Body of pancreas (tissue), 4 donors: ENCODE results near the gene CD44.

Experiments used
- POLR2A ChIP-seq, 3 donors: fragments of 450-650 bp; IDR thresholded peaks; one replicate each; pipeline ENCODE4 v1.6.1; 2016; ENCODE audit warnings: antibody characterized with exemption in 3 of 3, mild to moderate bottlenecking in 2 of 3
- TF ChIP-seq, protein P1 (sequence below), 7 experiments: fragments of 450-650 bp in 4 of 7; fragments of 200-600 bp in 3 of 7; sonication (generic) in 3 of 7; IDR thresholded peaks; one replicate each; pipeline ENCODE4 v1.5.1; 2016 to 2019; ENCODE audit warnings: antibody characterized with exemption in 7 of 7

DNA sequence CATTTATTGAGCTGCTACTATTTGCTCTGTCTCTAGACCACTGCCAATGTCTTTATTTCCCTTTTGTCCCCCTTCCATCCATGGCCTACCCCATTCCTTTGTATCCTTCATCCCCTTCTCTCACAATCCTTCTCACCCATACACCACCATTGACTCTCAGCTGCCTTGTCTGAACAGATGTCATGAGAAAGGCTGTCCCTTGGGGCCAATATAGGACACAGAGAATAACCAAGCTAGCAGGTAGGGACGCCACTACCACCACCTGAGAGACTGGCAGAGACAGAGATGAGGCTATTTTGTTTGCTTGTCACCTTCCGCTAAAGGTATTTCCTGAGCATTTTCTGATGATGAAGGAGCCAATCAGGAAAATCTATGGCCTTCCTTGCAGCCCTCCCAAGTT lies 138.9 kb downstream of the CD44 start:
- TF ChIP-seq, protein P1, sequence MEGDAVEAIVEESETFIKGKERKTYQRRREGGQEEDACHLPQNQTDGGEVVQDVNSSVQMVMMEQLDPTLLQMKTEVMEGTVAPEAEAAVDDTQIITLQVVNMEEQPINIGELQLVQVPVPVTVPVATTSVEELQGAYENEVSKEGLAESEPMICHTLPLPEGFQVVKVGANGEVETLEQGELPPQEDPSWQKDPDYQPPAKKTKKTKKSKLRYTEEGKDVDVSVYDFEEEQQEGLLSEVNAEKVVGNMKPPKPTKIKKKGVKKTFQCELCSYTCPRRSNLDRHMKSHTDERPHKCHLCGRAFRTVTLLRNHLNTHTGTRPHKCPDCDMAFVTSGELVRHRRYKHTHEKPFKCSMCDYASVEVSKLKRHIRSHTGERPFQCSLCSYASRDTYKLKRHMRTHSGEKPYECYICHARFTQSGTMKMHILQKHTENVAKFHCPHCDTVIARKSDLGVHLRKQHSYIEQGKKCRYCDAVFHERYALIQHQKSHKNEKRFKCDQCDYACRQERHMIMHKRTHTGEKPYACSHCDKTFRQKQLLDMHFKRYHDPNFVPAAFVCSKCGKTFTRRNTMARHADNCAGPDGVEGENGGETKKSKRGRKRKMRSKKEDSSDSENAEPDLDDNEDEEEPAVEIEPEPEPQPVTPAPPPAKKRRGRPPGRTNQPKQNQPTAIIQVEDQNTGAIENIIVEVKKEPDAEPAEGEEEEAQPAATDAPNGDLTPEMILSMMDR (IDR thresholded peaks at IDR 0.05): no peak
- no peak for TF ChIP-seq POLR2A (IDR thresholded peaks at IDR 0.05)
